NCI-H748 (cell line): ENCODE data around the gene FAM50A.
"Not testable (repeated sequence)": the region's sequence is repeated elsewhere in the genome, so short reads cannot be mapped to it uniquely, and the experiment has no call there.

Experiments
- DNase-seq: peaks from one replicate; lab custom pipeline; 2025; ENCODE audit not compliant: unreplicated experiment; lab: John Stamatoyannopoulos, UW

Gene FAM50A, protein sequence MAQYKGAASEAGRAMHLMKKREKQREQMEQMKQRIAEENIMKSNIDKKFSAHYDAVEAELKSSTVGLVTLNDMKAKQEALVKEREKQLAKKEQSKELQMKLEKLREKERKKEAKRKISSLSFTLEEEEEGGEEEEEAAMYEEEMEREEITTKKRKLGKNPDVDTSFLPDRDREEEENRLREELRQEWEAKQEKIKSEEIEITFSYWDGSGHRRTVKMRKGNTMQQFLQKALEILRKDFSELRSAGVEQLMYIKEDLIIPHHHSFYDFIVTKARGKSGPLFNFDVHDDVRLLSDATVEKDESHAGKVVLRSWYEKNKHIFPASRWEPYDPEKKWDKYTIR

DNA sequence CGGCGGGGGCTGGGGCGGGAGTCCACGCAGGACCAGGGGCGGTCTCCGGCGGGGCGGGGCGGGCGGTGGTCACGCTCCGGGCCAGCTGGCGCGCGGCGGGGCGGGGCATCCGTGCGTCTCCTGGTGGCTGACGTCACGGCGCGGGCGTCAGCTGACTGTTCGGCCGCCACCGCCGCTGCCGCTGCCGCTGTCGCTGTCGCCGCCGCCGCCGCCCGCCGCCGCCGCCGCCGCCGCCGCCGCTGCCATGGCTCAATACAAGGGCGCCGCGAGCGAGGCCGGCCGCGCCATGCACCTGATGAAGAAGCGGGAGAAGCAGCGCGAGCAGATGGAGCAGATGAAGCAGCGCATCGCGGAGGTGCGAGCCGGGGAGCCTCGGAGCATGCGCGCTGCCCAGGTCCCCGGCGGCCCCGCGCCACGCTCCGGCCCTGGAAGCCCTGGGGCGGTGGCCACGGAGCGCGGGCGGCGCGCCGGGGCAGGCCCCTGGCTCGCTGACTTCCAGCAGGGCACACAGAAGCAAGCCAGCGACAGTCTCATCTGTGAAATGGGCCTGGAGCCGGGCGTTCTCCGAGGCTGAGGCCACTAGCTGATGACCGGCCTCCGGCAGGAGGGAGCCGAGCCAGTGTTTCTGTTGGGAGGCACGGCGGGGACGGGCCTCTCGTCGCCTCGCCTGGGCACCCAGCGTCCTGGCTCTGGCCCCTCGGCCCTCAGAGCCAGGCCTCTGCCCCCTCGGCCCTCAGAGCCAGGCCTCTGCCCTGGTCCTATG, at the start of gene FAM50A:
FAM50A (plus strand) TSS at position 150 of the 763 bp plus-strand sequence; CDS start at position 245, 95 bp downstream.
- peak; percentile 76 for DNase-seq

DNA sequence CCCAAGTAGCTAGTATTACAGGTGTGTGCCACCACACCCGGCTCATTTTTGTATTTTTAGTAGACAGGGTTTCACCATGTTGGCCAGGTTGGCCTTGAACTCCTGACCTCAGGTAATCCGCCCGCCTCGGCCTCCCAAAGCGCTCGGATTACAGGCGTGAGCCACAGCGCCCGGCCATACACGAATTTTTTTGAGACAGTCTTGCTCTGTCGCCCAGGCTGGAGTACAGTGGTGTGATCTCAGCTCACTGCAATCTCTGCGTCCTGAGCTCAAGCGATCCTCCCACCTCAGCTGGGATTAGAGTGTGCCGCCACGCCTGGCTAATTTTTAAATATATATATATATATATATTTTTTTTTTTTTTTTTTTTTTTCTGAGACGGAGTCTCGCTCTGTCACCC, 47.6 kb upstream of the FAM50A start:
- DNase-seq: not testable (repeated sequence)

DNA sequence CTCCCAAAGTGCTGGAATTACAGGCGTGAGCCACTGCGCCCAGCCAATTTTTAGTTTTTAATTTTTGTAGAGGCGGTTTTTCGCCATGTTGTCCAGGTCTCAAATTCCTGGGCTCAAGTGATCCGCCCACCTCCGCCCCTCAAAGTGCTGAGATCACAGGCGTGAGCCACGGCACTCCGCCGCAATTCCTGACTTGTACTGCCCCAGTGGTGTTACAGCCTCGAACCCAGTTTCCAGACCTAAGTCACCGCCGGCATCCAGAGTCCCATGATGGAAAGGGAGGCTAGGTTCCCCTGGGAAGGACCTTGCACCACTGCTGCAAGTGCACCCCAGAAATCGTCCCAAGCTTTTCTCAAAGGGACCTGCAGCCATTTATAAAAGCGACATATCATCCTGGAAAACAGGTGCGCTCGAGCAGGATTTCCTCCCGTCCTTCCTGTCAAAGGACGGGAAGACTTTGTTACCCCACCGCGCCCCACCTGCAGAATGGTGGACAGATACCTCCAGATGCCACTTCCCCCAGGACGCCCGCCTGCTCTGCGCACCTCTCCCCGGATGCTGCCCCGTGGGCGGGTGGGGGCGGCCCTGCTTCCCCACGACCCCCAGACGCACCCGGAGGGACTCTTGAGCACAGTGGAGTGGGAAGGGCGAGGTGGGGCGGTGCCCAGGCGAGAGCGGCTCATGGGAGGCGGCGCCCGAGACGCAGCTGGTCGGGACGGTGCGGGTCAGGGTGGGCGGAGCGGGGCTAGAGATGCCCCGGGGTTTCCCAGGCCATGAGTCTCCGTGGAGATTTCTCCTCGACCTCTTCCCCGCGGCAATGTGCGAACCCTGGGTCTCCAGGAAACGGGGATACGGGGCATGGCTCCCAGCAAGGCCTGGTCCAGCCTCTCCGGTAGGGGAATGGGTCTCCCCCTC, 46.7 kb upstream of the FAM50A start:
- peak; percentile 80 for DNase-seq

DNA sequence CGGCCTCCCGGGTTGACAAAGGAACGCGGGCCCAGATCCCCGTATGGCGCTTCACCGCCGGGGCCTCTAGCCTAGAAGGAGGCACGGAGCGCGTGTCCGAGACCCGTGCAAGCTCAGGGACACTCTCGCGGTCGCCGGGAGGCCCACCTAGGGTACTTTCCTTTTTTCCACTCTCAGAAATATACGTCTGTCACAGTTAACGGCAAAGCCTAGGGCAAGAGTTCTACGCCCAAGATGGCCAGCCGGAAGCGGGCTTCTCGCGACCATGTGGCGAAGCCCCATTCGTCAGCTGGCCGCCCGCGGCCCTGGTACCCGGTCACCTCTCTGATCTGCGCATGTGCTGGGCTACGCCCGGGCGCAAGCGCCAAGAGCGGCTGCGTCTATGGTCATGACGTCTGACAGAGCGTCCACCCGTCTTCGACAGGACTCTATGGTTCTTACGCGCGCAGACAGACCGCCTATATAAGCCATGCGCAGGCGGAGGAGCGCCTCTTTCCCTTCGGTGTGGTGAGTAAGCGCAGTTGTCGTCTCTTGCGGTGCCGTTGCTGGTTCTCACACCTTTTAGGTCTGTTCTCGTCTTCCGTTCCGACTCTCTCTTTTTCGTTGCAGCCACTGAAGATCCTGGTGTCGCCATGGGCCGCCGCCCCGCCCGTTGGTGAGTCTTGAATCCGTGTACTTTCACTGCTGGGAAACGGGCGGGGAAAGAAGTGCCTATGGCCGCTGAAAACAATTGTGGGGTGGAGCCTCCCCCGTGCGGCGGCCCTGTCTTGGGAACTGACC, 45.9 kb upstream of the FAM50A start, which contains the start of gene RPL10:
RPL10 (plus strand) TSS at position 490 of the 780 bp plus-strand sequence; CDS start at position 633, 143 bp downstream.
- peak; percentile 98 for DNase-seq

DNA sequence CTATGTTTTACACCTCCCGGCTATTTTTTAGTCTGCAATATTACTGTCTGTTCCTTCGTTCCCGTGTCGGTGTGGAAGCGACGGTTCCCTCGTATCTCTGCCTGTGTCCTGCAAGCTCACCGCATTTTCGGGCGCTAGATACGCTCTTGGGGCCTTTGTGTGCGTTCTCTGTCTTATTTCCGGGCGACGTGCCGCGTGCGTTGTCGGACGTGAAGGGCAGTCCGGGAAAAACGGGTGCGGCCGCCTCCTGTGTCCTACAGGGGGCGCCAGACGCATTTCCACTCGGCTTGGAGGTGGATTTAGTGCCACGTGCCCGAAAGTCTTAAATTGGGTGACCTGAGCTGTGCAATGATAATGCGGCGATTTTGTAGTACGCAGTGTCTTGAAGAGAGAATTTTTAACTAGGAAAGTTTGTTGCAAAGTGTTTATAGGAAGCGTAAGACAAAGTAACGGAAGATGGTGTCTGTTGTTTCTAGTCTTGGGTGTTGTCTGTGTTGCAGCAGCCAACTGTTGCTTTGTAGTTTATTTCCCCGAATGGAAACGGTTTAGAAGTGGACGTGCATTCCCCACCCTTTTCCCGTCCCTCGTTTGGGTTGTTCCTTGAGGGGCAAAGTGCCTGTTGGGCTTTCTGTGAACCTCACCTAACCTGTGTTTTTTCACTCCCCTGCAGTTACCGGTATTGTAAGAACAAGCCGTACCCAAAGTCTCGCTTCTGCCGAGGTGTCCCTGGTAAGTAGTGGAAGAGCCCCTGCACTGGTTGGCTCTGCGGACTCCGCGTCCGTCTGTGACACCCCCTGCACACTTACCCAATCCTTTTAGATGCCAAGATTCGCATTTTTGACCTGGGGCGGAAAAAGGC, 45.0 kb upstream of the FAM50A start:
- peak; percentile 87 for DNase-seq

DNA sequence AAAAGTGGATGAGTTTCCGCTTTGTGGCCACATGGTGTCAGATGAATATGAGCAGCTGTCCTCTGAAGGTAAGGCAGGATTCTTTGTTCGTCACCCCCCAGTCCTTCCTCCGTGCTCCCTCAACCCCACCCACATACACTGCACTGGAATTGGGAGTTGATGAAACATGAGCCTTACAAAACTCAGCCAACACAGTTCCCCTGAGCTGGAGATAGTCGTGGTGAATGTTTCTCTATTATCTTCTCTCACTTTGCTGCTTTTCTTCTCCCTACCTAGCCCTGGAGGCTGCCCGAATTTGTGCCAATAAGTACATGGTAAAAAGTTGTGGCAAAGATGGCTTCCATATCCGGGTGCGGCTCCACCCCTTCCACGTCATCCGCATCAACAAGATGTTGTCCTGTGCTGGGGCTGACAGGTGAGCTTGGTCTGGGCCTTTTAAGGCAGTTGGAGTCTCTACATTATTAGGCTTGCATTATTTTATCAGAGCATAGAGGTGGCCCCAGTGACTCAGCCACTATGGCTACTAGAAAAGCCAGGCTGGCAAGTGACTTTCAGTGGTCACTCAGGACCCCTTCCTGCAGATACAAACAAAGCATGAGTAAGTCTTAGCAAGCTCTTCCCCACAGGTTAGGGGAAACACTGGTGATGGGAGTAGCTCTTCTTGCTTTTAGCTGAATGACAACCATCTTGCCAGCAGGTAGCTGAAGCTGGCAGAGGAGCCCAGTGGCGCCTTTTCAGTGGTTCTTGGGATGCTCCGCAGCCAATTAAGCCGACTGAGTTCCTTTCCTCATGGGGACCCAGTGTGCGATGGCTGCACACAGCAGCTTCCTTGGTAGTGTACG, 44.2 kb upstream of the FAM50A start:
- DNase-seq: no peak

DNA sequence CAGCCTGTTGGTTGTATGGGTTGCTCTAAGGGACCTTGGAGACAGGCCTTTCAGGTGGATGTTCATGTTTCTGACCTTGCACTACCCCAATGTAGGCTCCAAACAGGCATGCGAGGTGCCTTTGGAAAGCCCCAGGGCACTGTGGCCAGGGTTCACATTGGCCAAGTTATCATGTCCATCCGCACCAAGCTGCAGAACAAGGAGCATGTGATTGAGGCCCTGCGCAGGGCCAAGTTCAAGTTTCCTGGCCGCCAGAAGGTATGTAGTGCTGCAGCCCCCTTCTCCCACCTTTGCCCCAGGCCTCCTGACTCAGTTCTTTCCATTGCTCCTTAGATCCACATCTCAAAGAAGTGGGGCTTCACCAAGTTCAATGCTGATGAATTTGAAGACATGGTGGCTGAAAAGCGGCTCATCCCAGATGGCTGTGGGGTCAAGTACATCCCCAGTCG, 43.5 kb upstream of the FAM50A start:
- DNase-seq: not testable (repeated sequence)

DNA sequence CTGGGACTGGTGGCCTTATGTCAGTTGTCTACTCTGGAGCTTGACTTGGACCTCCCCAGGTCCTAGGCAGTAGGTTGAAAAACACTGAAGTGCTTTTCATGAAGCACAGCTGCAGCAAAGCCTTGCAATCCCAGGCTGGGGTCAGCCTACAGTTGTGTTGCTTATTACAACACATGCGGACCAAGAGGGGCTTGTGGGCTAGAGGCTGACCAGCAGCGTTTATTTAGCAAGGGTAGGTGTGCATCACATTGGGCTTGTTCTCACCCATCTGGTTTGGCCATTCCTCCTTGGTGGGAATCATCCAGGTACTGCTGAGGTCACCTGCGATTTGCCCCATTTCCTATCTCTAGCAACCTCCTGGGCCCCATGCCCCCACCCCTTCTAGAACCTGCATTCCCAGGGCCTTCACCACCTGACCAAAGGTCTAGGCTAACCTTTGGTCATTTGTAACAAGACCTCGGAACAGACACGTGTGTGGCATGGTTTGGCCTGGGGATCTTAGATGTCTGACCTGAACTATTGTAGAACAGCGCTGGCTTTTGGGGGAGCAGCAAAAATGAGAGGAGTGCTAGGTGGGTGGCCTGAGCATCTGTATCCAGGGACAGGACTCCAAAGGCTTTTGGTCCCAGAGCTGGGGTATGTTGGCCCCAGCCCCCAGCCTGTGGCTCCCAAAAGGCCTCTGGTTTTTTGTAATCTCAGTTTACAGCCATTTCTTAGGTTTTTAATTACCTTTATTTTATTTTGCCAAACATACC, 42.7 kb upstream of the FAM50A start:
- DNase-seq: peak; percentile 23

DNA sequence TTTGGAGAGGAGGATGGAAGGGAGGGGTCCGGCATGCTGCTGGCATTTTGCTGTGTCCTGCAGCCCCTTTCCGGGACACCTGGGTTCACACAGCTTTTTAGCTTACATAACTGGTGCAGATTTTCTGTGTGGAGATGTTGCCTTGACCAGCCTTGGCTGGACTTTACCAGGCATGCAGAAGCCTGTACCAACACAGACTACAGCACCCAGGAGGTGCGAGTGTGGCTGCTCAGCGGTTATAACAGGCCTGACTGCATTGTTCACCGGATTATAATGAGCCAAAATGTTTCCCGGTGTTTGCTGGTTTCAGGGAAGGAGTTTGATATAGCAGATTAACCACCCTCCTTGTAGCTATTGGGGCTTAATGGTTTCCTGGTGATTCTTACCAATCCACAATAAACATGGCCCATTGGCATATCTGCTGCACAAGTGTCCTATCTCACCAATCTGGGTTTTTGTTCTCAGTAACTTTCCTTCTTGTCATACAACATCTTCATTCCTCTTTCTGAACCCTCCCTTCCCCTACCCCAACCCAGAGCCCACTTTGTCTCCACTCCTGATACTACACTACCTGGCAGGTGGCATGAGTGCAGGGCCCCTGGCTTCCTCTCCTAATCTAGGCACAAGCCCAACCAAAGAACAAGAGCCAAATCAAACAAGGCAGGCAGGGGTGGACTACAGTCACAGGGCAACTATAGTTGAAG, 41.9 kb upstream of the FAM50A start:
- no peak for DNase-seq

DNA sequence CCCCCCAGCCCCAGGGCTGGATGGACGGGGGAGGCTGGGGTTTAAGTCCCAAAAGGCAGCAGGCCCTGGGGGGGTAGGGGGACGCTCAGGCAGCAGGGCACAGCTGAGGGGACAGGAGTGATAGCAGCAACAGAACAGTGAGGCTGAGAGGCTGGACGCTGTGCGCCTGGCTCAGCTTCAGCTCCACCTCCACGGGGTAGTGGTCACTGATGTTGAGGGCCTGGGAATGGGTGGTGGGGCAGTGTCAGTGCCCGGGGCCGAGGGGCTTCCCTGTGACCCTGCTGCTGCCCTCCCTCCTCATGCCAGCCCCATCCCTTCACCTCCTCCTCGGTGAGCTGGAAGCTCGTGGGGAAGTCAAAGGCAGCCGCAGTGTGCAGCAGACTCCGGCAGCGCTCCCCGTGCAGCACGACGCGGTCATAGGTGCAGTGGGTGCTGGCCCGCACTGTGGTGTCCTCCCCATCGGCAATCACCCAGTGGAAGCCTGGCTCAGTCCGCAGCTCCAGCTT, 41.3 kb upstream of the FAM50A start:
- DNase-seq: no peak

DNA sequence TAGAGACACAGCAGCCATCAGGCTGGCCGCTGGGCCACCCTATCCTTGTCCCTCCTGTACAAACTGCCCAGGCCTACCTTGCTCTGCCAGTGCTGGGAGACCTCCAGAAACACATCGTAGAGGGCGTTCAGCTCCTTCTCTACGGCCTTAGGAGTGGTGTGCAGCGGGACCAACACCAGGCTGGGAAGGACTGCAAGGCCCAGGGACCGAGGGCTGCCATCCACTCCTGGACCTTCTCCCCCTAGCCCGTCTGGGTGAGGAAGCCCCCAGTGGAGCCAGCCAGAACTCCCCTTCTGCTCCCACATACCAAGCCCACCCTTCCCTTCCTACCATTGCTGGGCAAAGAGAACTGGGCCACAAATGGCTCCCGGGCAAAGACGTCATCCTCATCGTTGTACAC, 40.7 kb upstream of the FAM50A start:
- DNase-seq: no peak

DNA sequence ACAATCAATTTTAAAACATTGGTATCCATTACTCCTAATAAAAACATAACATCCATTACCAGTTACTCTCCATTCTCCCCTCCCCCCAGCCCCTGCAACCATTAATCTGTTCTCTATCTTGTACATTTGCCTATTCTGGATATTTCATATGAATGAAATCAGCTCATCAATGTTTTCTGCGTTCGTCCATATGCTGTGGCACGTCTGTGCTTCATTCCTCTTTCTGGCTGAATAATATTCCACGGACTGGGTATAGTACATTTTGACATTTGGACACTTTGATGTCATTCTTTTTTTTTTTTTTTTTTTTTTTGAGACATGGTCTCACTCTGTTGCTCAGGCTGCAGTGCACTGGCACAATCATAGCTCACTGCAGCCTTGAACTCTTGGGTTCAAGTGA, 40.1 kb upstream of the FAM50A start:
- DNase-seq: no peak

DNA sequence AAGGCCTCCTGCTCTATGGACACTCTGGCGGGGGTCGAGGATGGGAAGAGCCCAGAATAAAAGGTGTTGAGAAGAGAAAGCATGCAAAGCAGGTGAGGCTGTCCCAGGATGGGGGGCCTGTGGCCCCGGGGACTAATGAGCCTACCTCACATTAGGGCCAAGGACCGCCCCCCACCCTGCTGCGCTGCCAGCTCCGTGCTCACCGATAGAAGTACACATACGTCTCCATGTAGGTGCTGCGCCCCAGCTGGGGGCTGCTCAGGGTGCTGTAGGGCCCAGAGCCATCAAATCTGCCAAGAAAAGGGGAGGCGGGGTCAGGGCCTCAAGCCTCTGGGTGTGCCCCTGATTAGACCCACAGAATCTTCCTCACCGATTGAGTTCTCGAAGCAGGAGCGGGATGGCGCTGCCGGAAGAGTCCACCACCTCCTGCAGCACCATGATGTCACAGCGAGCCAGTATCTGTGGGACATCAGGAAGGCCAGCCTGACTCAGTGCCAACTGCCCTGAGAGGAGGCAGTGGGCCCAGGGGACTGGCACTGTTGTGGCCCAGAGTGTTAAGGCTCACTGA, 39.2 kb upstream of the FAM50A start:
- no peak for DNase-seq

DNA sequence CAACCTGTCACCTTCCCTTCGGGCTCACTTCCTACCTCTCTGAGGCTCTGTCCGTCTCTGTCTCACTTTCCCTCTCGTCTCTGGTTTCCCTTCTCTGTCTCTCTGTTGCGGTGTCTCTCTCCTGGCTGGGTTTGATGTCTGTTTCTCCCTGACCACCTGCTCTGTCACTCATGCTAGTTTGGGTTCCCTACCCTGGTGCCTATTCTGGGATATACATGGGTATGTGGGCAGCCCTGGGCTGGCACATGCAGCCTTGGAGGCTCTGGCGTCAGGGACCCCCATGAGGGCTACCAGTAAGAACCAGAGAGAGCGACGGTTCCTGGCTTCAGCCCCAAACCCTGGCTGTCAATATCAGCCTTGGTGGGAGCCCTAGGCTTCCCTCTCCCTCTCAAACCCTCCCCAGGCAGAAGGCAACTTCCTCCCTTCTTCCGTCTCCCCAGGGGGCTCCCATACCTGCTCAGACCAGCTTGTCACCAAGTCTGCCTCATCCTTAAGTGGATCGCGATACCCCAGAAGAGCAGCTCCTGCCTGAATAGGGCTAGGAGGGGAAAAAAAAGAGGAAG, 35.2 kb upstream of the FAM50A start:
- no peak for DNase-seq

DNA sequence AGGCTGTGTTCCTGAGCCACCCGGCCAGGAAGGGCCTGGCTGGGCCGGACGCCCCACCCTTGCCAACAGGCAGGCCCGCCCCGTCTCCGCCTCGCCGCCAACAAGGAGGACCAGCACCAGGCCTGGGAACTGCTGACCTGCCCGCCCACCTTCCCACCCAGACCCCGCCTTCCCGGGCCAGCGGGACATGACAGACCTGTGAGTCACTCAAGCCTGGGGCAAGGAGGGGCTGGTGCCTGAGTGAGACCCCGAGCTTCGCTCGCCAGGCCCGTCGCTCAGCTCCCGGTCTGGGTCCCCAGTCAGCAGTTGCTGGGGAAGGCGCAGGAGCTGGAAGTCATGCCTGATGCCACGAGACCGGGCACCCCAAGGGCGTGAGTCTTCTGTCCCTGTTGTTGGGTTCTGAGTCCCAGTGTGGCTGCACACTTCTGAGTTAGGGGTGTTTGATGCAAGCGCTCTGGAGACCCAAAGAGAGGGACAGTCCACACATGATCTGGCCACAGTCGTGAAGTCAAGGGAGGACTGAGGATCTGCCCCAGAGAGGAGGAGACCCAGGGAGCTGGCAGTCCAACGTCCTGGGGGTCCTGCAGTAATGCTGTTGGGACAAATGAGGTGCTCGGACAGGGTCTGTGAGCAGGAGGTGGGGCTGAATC, 34.6 kb upstream of the FAM50A start, which contains the start of gene DNASE1L1:
DNASE1L1 (minus strand) TSS at position 33 of the 650 bp plus-strand sequence. CDS start 3,686 bp downstream, outside the sequence.
- no peak for DNase-seq

DNA sequence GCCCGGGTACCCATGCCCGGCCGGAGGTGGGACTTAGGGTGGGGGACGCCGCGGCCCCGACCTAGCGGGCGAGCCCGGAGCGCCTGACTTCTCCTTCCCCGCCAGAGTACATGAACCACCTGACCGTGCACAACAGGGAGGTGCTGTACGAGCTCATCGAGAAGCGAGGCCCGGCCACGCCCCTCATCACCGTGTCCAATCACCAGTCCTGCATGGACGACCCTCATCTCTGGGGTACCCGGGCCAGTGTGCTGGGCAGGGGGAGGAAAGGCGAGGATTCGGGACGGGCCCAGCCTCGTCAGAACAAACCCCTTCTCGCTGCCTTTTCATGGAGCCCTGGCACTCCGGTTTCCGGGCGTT, 32.0 kb upstream of the FAM50A start:
- peak; percentile 84 for DNase-seq
